ENCODE data around the gene GPR78. TPM values are rescaled to one million over a fixed set of nuclear protein-coding genes. Genes with fewer than 3 reads are reported as not detected.

Gene GPR78
- total RNA-seq, 1 donor from 2014 or later, result 23.1 TPM

DNA sequence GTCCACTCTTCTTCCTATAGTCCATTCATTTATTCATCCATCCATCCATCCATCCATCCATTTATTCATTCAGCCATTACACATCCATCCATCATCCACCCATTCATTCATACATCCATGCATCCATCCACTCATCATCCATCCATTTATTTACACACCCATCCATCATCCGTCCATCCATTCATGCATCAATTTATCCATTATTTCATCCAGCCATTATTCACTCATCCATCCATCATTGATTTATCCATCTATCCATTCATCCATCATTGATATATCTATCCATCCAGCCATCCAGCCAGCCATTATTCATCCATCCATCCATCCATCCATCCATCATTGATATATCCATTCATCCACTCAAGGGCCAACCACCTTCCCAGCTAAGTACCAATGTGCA lies 25.1 kb downstream of the GPR78 start:
- intact Hi-C loops (cut with DNase I), result no loop called here

DNA sequence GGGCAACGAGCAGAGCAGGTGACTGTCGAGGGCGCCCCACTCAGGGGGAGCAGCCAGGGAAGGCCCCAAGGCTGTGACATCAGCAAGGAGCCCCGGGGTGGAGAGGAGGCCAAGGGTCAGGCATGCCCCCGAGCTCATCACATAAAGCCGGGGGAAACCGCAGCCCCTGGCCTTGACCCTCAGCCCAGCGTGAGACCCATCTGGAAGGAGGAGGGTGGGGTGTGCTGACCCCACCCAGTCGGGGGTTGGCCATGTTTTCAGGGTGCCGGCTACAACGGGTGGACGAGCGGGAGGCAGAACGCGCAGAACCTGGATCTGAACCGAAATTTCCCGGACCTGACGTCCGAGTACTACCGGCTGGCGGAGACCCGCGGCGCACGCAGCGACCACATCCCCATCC lies 26.3 kb downstream of the GPR78 start:
- H3K27ac ChIP-seq, result no peak overlapping the region
- intact Hi-C loops (cut with DNase I), result no loop called here
- no peak overlapping the region for H3K4me3 ChIP-seq
- H3K36me3 ChIP-seq, result no peaks in the 10 kb centered on the region
- no peaks in the 10 kb centered on the region for H3K4me1 ChIP-seq
- DNase-seq (ENCODE audit: extremely low spot score in 2 of 2), result no peak
- H3K27me3 ChIP-seq, result no peaks in the 10 kb centered on the region
- TF ChIP-seq POLR2AphosphoS5 (IDR thresholded peaks at IDR 0.05; ENCODE audit: insufficient read depth in 1 of 2, low read depth in 1 of 2), result no peak
- no peak for TF ChIP-seq POLR2A (IDR thresholded peaks at IDR 0.05)
- no peaks in the 10 kb centered on the region for H3K9me3 ChIP-seq

More for the DNA sequence above, 25.1 kb downstream of the GPR78 start:
- DNase-seq (ENCODE audit: extremely low spot score in 2 of 2), result no peak
- Histone ChIP-seq H3K36me3 (no peaks in the 10 kb centered on the region), H3K27ac (no peak overlapping the region), H3K4me1 (no peaks in the 10 kb centered on the region), H3K4me3 (no peak overlapping the region), H3K27me3 (no peaks in the 10 kb centered on the region), H3K9me3 (no peaks in the 10 kb centered on the region)
- TF ChIP-seq POLR2A (IDR thresholded peaks at IDR 0.05) (no peak), POLR2AphosphoS5 (IDR thresholded peaks at IDR 0.05; ENCODE audit: insufficient read depth in 1 of 2, low read depth in 1 of 2) (no peak)
- TF ChIP-seq, protein P1, sequence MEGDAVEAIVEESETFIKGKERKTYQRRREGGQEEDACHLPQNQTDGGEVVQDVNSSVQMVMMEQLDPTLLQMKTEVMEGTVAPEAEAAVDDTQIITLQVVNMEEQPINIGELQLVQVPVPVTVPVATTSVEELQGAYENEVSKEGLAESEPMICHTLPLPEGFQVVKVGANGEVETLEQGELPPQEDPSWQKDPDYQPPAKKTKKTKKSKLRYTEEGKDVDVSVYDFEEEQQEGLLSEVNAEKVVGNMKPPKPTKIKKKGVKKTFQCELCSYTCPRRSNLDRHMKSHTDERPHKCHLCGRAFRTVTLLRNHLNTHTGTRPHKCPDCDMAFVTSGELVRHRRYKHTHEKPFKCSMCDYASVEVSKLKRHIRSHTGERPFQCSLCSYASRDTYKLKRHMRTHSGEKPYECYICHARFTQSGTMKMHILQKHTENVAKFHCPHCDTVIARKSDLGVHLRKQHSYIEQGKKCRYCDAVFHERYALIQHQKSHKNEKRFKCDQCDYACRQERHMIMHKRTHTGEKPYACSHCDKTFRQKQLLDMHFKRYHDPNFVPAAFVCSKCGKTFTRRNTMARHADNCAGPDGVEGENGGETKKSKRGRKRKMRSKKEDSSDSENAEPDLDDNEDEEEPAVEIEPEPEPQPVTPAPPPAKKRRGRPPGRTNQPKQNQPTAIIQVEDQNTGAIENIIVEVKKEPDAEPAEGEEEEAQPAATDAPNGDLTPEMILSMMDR (IDR thresholded peaks at IDR 0.05), result no peak

GRCh38 chr4:8606966-8607365 lies 26.8 kb downstream of the GPR78 start:
- Histone ChIP-seq H3K4me1 (no peaks in the 10 kb centered on the region), H3K9me3 (no peaks in the 10 kb centered on the region), H3K36me3 (no peaks in the 10 kb centered on the region), H3K27ac (no peak overlapping the region), H3K4me3 (no peak overlapping the region), H3K27me3 (no peaks in the 10 kb centered on the region)
- TF ChIP-seq, protein P1 (IDR thresholded peaks at IDR 0.05), result no peak
- TF ChIP-seq POLR2A (IDR thresholded peaks at IDR 0.05), result no peak
- no peak for TF ChIP-seq POLR2AphosphoS5 (IDR thresholded peaks at IDR 0.05; ENCODE audit: insufficient read depth in 1 of 2, low read depth in 1 of 2)
- intact Hi-C loops (cut with DNase I), result no loop called here
- no peak for DNase-seq (ENCODE audit: extremely low spot score in 2 of 2)

GRCh38 chr4:8607603-8608481 lies 27.6 kb downstream of the GPR78 start:
- no peak overlapping the region for H3K27ac ChIP-seq
- intact Hi-C loops (cut with DNase I), result no loop called here
- TF ChIP-seq POLR2A (IDR thresholded peaks at IDR 0.05), result no peak
- TF ChIP-seq, protein P1 (IDR thresholded peaks at IDR 0.05), result peak; percentile 44 to 81 (median 61)
- no peaks in the 10 kb centered on the region for H3K4me1 ChIP-seq
- H3K27me3 ChIP-seq, result no peaks in the 10 kb centered on the region
- no peaks in the 10 kb centered on the region for H3K9me3 ChIP-seq
- no peak for DNase-seq (ENCODE audit: extremely low spot score in 2 of 2)
- H3K36me3 ChIP-seq, result no peaks in the 10 kb centered on the region
- H3K4me3 ChIP-seq, result no peak overlapping the region

DNA sequence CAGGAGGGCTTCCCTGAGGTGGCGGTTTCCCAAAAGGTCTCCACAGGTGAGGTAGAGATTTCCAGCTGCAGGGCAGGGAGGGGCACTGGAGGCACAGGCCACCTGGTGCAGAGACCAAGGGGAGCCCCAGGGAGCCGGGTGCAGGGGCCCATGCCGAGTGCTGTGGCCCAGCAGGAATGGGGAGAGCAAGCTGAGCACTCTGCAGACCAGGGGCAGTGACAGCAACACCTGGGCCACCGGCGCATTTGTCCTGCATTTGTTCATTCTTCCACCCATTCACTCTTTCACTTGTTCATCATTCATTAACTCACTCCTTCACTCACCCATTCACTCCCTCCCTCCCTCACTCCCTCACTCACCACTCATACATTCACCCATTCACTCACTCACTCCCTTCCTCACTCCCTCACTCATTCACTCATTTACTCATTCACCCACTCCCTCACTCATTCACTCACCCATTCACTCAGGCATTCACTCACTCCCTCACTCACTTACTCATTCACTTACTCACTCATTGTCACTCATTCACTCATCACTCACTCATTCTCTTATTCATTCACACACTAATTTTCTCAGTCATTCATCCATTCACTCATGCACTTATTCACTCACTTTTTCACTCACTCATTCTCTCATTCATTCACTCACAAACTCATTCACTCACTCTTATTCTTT lies 28.7 kb downstream of the GPR78 start:
- Histone ChIP-seq H3K9me3 (no peaks in the 10 kb centered on the region), H3K27me3 (no peaks in the 10 kb centered on the region), H3K27ac (no peak overlapping the region), H3K4me3 (no peak overlapping the region), H3K36me3 (no peaks in the 10 kb centered on the region), H3K4me1 (no peaks in the 10 kb centered on the region)
- intact Hi-C loops (cut with DNase I), result no loop called here
- TF ChIP-seq POLR2A (IDR thresholded peaks at IDR 0.05) (no peak), POLR2AphosphoS5 (IDR thresholded peaks at IDR 0.05; ENCODE audit: insufficient read depth in 1 of 2, low read depth in 1 of 2) (no peak)
- TF ChIP-seq, protein P1 (IDR thresholded peaks at IDR 0.05), result no peak
- no peak for DNase-seq (ENCODE audit: extremely low spot score in 2 of 2)
